ENCODE data around the gene TLCD2. TPM values are rescaled to one million over a fixed set of nuclear protein-coding genes. Genes with fewer than 3 reads are reported as not detected.
"Not testable (repeated sequence)": the region's sequence is repeated elsewhere in the genome, so short reads cannot be mapped to it uniquely, and the experiment has no call there.

The TLCD2 gene
- total and polyA plus RNA-seq, 3 experiments from 2014 or later: 0.09 to 0.32 (median 0.22) TPM

DNA sequence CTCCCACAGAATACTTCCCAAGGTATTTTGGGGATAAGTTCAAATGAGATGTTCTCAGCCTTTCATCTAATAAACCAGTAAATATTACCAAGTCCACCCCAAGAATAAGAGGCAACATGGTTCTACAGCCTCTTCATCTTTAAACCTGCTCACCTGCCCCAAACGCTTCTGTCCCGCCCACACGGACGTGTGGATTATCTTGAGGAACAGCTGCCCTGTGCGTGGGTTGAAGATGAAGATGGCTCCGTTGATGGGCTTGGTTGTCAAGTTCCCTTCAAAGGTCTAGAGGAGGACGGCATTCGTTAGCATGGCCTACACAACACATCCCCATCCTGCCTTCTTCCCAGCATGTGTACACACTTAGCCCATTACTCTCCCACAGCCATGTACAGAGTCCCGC lies 52.1 kb downstream of the TLCD2 start:
- H3K4me3 ChIP-seq (ENCODE audit: low read length): no peak overlapping the region
- H3K4me1 ChIP-seq (ENCODE audit: insufficient read depth, low read length): no peaks in the 10 kb centered on the region
- ChIA-PET POLR2A (no interaction called here), CTCF (interaction anchor here (1.3 to 2.2 kb wide), 2 partner anchors 10 to 63 kb away, joined by 3 to 8 read pairs; partner anchors contain the start of gene RILP)
- Mint-ChIP-seq H3K36me3 (peaks cover 38 to 88% (median 44%) of the 10 kb centered on the region in 3 donors), H3K4me3 (no peak overlapping the region), H3K4me1 (peaks cover 0 to 9% (median 2%) of the 10 kb centered on the region in 3 donors), H3K27ac (peak overlapping the region in 1 of 8 donors; percentile 86), H3K9me3 (no peaks in the 10 kb centered on the region), H3K27me3 (no peaks in the 10 kb centered on the region)
- peaks cover 89% of the 10 kb centered on the region for H3K36me3 ChIP-seq (ENCODE audit: insufficient read depth, low read length)
- no peaks in the 10 kb centered on the region for H3K9me3 ChIP-seq (ENCODE audit: low read length)
- no peak for DNase-seq
- no peaks in the 10 kb centered on the region for H3K27me3 ChIP-seq (ENCODE audit: insufficient read depth, low read length, poor library complexity, severe bottlenecking)
- H3K27ac ChIP-seq (ENCODE audit: low read depth, low read length): no peak overlapping the region

DNA sequence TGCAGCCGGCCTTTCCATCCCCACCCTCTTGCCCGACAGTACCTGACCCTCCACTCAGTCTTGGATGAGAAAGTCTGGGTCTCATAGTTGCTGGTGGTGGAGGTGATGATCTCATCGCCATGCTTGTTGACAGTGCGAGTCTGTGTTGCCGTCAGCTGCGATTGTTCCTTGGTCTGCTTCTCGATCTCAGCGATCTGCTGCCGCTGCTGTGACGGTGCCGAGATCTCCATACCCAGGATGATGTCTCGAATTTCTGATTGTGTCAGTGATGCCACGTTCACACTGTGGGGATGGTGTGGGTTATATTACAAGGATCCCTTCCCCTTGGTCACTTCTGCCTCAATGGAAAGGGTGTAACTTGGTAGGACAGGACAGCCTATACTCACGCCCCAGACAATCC lies 56.4 kb downstream of the TLCD2 start:
- Mint-ChIP-seq H3K9me3 (no peaks in the 10 kb centered on the region), H3K27ac (peak overlapping the region in 2 of 8 donors; percentile 28 to 69), H3K4me3 (peak overlapping the region in 1 of 7 donors; percentile 40), H3K27me3 (no peaks in the 10 kb centered on the region), H3K4me1 (peaks cover 1 to 7% (median 5%) of the 10 kb centered on the region in 3 donors), H3K36me3 (peaks cover 19 to 79% (median 33%) of the 10 kb centered on the region in 3 donors)
- ChIA-PET CTCF (no interaction called here), POLR2A (no interaction called here)
- Histone ChIP-seq H3K27ac (ENCODE audit: low read depth, low read length) (no peak overlapping the region), H3K36me3 (ENCODE audit: insufficient read depth, low read length) (peaks cover 74% of the 10 kb centered on the region), H3K9me3 (ENCODE audit: low read length) (no peaks in the 10 kb centered on the region), H3K4me3 (ENCODE audit: low read length) (no peak overlapping the region), H3K27me3 (ENCODE audit: insufficient read depth, low read length, poor library complexity, severe bottlenecking) (no peaks in the 10 kb centered on the region), H3K4me1 (ENCODE audit: insufficient read depth, low read length) (no peaks in the 10 kb centered on the region)
- no peak for DNase-seq

DNA sequence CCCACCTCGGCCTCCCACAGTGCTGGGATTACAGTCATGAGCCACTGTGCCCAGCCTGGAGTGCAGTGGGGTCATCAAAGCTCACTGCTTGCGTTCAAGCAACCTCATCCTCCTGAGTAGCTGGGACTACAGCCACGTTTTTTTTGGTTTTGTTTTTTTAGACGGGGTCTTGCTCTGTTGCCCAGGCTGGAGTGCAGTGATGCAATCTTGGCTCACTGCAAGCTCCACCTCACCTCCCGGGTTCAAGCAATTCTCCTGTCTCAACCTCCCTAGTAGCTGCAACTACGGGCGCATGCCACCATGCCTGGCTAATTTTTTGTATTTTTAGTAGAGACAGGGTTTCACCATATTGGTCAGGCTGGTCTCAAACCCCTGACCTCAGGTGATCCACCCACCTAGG lies 57.4 kb downstream of the TLCD2 start:
- CTCF ChIA-PET: interaction anchor here (1.2 to 1.7 kb wide), 3 partner anchors 16 to 212 kb away, joined by 3 read pairs; no protein-coding TSS in a partner anchor
- H3K27me3 Mint-ChIP-seq; H3K4me3 ChIP-seq (ENCODE audit: low read length); DNase-seq; POLR2A ChIA-PET; H3K27ac ChIP-seq (ENCODE audit: low read depth, low read length); H3K4me3 Mint-ChIP-seq; H3K4me1 ChIP-seq (ENCODE audit: insufficient read depth, low read length); H3K9me3 Mint-ChIP-seq; H3K27me3 ChIP-seq (ENCODE audit: insufficient read depth, low read length, poor library complexity, severe bottlenecking); H3K9me3 ChIP-seq (ENCODE audit: low read length): not testable (repeated sequence)
- H3K36me3 ChIP-seq (ENCODE audit: insufficient read depth, low read length): peaks cover 65% of the 10 kb centered on the region
- peak overlapping the region in 1 of 8 donors; percentile 69 for H3K27ac Mint-ChIP-seq
- H3K4me1 Mint-ChIP-seq: peaks cover 1 to 13% (median 5%) of the 10 kb centered on the region in 3 donors
- peaks cover 17 to 70% (median 24%) of the 10 kb centered on the region in 3 donors for H3K36me3 Mint-ChIP-seq

Other genes starting within 250 kb of the TLCD2 start
- gene MYO1C, start 217.7 kb downstream of the TLCD2 start, total RNA-seq: 10 to 100 TPM; 36.6 to 36.9 TPM
- gene MYO1C, start 217.7 kb downstream of the TLCD2 start, polyA plus RNA-seq: 5.7 TPM
- 10 to 100 TPM; 29.5 to 31.9 TPM for gene INPP5K, start 193.8 kb downstream of the TLCD2 start, total RNA-seq
- gene INPP5K, start 193.8 kb downstream of the TLCD2 start, polyA plus RNA-seq: 80.2 TPM
- 10 to 100 TPM; 80.5 to 85.0 TPM for gene PITPNA, start 147.6 kb downstream of the TLCD2 start, total RNA-seq
- gene PITPNA, start 147.6 kb downstream of the TLCD2 start, polyA plus RNA-seq: 39.6 TPM
- 10 to 100 TPM in 1 of 2 experiments, 1 to 10 TPM in 1; 9.0 to 10.2 TPM for gene SLC43A2, start 81.5 kb downstream of the TLCD2 start, total RNA-seq
- gene SLC43A2, start 81.5 kb downstream of the TLCD2 start, polyA plus RNA-seq: 1.6 TPM
- under 1 TPM; 0.71 to 0.94 TPM for gene SCARF1, start 64.6 kb downstream of the TLCD2 start, total RNA-seq
- gene SCARF1, start 64.6 kb downstream of the TLCD2 start, polyA plus RNA-seq: 0.39 TPM
- gene RILP, start 60.5 kb downstream of the TLCD2 start, total RNA-seq: 1 to 10 TPM; 2.1 to 3.0 TPM
- gene RILP, start 60.5 kb downstream of the TLCD2 start, polyA plus RNA-seq: 3.7 TPM
- 100 to 1,000 TPM; 430 to 447 TPM for gene PRPF8, start 25.5 kb downstream of the TLCD2 start, total RNA-seq
- 209 TPM for gene PRPF8, start 25.5 kb downstream of the TLCD2 start, polyA plus RNA-seq
- gene WDR81, start 14.3 kb upstream of the TLCD2 start, total RNA-seq: 10 to 100 TPM; 21.1 to 23.7 TPM
- gene WDR81, start 14.3 kb upstream of the TLCD2 start, polyA plus RNA-seq: 20.4 TPM
- gene SERPINF2, start 32.5 kb upstream of the TLCD2 start, total RNA-seq: under 1 TPM; 0.13 to 0.33 TPM
- not detected for gene SERPINF2, start 32.5 kb upstream of the TLCD2 start, polyA plus RNA-seq
- gene SERPINF1, start 51.7 kb upstream of the TLCD2 start, total RNA-seq: 1 to 10 TPM; 1.2 to 2.1 TPM
- gene SERPINF1, start 51.7 kb upstream of the TLCD2 start, polyA plus RNA-seq: 2.4 TPM
- gene SMYD4, start 119.5 kb upstream of the TLCD2 start, total RNA-seq: 10 to 100 TPM; 18.7 to 20.1 TPM
- gene SMYD4, start 119.5 kb upstream of the TLCD2 start, polyA plus RNA-seq: 16.4 TPM
- 100 to 1,000 TPM; 168 to 192 TPM for gene RPA1, start 119.6 kb upstream of the TLCD2 start, total RNA-seq
- 92.3 TPM for gene RPA1, start 119.6 kb upstream of the TLCD2 start, polyA plus RNA-seq

All from CD8-positive, alpha-beta memory T cell (primary cell).